Neuron (in vitro differentiated cells): ENCODE results near the gene TTC39C.

Experiments used
- H2AFZ ChIP-seq: one replicate; pipeline ENCODE4 v1.6.1; 2013; ENCODE audit warnings: low read depth, mild to moderate bottlenecking, inconsistent platforms, low read length, moderate library complexity
- H3K27me3 ChIP-seq: one replicate; pipeline ENCODE4 v1.6.1; 2013; ENCODE audit warnings: low read length; ENCODE audit not compliant: insufficient read depth
- H3K36me3 ChIP-seq: one replicate; pipeline ENCODE4 v1.6.1; 2013; ENCODE audit warnings: low read length; ENCODE audit not compliant: insufficient read depth
- H3K4me1 ChIP-seq: one replicate; pipeline ENCODE4 v1.6.1; 2013; ENCODE audit warnings: low read length; ENCODE audit not compliant: insufficient read depth
- H3K4me3 ChIP-seq: 2 replicates; pipeline ENCODE4 v1.5.1; 2013; ENCODE audit warnings: mild to moderate bottlenecking, low read length, moderate library complexity
- H3K9me3 ChIP-seq: one replicate; pipeline ENCODE4 v1.6.1; 2013; ENCODE audit warnings: low read length

TTC39C gene

DNA sequence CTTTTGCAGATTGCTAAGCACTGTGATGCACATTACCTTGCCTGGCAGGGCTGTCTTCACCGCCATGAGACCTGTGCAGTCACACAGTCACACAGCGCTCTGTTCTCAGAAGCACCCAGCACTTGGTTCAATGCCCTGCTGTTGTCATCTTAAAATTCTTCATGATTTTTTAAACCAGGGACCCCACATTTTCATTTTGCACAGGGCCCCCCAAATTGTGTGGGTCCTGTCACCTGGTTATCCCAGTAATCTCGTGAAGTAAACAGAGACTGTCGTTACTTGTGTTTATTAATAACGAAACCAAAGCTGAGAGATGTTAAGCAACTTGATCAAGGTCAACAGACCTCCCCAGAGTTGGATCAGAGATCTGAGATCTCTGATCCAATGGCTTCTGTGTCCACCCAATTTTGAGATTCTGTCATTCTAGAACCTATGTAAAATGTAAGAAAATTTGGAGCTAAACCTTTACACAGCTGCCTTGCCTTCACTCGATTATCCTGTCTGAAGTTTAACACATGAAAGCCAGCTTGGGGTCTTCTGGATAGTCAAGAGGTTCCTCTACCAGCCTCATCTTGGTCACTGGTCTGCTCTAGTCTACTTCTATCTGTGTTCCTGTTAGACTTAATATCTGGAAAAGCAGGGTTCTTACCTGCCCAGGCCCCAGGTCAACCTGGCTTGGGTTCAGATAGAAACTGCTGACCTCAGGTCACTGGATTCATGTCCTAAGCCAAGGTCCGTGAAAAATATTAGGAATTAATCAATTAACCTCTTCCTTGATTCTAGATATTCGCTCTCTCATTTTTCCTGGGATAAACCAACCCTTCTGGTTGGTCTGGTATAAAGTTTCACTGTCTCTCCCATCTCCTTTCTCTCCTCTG is 13.7 kb upstream of the TTC39C start:
- Histone ChIP-seq H2AFZ (no peak overlapping the region), H3K4me3 (no peak overlapping the region), H3K27me3 (peaks cover 5% of the 10 kb centered on the region)

DNA sequence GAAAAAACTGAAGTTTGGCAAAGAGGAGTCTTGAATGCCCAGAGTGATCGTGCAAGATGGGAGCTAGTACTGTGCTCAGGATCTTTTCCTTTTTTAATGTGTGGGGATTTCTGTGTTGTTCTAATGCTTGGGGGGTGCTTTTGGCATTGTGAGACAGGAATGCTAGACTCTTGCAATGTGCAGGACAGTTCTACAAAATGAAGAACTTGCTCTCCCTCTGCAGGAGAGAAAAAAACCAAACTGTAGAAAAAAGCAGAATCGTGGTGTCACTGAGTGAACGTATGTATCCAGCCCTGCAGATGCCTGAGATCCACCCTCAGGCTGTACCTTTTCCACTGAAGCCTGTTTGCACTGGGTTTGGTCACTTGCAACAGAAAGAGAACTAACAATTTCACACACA is 12.1 kb upstream of the TTC39C start:
- no peaks in the 10 kb centered on the region for H3K9me3 ChIP-seq

More for the DNA sequence above, 13.7 kb upstream of the TTC39C start:
- H3K9me3 ChIP-seq, result no peaks in the 10 kb centered on the region
- no peaks in the 10 kb centered on the region for H3K4me1 ChIP-seq
- H3K36me3 ChIP-seq, result no peaks in the 10 kb centered on the region

GRCh38 chr18:24003288-24003687 is 11.3 kb upstream of the TTC39C start:
- Histone ChIP-seq H2AFZ (no peak overlapping the region), H3K9me3 (no peaks in the 10 kb centered on the region), H3K36me3 (no peaks in the 10 kb centered on the region), H3K4me1 (no peaks in the 10 kb centered on the region), H3K4me3 (no peak overlapping the region), H3K27me3 (peaks cover 10% of the 10 kb centered on the region)

More for the DNA sequence above, 12.1 kb upstream of the TTC39C start:
- no peak overlapping the region for H2AFZ ChIP-seq
- H3K4me1 ChIP-seq, result no peaks in the 10 kb centered on the region
- H3K36me3 ChIP-seq, result no peaks in the 10 kb centered on the region
- H3K4me3 ChIP-seq, result no peak overlapping the region
- peaks cover 5% of the 10 kb centered on the region for H3K27me3 ChIP-seq

GRCh38 chr18:24003903-24004640 is 10.5 kb upstream of the TTC39C start:
- no peak overlapping the region for H2AFZ ChIP-seq
- H3K4me1 ChIP-seq, result no peaks in the 10 kb centered on the region
- H3K9me3 ChIP-seq, result no peaks in the 10 kb centered on the region
- H3K36me3 ChIP-seq, result no peaks in the 10 kb centered on the region
- H3K4me3 ChIP-seq, result no peak overlapping the region
- H3K27me3 ChIP-seq, result peaks cover 14% of the 10 kb centered on the region

GRCh38 chr18:24006712-24007313 is 7.7 kb upstream of the TTC39C start:
- H3K27me3 ChIP-seq, result peaks cover 26% of the 10 kb centered on the region
- H2AFZ ChIP-seq, result no peak overlapping the region

DNA sequence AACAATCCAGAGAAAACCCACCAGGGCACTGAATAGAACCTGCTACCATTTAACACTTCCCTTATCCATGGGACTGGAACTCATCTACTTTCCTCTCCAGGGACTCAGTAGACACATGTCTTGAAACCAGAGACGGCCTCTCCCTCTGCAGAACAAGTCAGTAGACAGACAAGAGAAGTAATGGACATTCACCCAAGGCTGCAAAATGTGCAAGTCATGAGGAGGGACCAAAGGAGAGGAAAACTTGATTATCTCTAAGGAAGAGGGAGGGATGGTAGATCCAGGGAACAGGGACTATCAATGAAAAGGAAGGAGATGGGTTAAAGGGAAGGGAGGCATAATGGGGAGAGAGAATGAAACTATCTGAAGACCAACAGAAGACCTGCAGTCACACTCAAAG is 5.3 kb upstream of the TTC39C start:
- H3K27me3 ChIP-seq, result peaks cover 34% of the 10 kb centered on the region
- H3K36me3 ChIP-seq, result no peaks in the 10 kb centered on the region
- H2AFZ ChIP-seq, result no peak overlapping the region
- H3K4me1 ChIP-seq, result peaks cover 4% of the 10 kb centered on the region
- H3K9me3 ChIP-seq, result no peaks in the 10 kb centered on the region
- H3K4me3 ChIP-seq, result no peak overlapping the region

More at GRCh38 chr18:24006712-24007313, 7.7 kb upstream of the TTC39C start:
- Histone ChIP-seq H3K4me1 (no peaks in the 10 kb centered on the region), H3K36me3 (no peaks in the 10 kb centered on the region), H3K9me3 (no peaks in the 10 kb centered on the region), H3K4me3 (no peak overlapping the region)

DNA sequence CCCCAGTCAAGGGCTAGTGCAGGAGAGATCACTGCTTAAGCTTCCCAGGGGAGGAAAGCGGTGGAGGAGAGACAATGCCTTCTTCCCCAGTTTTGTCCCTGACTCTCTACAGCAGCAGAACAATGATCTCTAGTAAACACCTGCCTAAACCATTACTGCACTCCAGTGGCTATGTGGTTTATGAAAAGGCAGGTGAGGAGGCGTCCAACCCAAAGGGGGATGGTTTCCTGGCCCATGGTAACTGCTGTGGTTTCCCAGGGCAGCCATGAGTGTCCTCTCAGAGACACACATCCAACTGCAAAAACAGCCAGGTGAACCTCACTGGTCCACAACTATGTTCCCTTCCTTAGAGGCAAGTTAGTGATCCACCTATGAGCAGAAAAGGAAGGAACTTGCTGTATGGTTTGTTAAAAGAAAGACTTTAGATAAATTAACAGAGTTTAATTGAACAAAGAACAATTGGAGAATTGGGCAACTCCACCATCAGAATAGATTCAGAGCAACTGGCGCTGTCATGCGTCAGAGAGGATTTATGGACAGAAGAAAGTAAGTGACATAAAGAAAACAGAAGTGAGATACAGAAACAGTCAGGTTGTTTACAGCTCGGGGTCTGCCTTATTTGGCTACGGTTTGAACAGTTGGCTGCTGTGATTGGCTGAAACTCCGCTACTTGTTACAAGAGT is 4.8 kb upstream of the TTC39C start:
- Histone ChIP-seq H3K4me1 (peaks cover 4% of the 10 kb centered on the region), H3K27me3 (peaks cover 33% of the 10 kb centered on the region), H3K4me3 (no peak overlapping the region), H2AFZ (no peak overlapping the region), H3K36me3 (no peaks in the 10 kb centered on the region), H3K9me3 (no peaks in the 10 kb centered on the region)

DNA sequence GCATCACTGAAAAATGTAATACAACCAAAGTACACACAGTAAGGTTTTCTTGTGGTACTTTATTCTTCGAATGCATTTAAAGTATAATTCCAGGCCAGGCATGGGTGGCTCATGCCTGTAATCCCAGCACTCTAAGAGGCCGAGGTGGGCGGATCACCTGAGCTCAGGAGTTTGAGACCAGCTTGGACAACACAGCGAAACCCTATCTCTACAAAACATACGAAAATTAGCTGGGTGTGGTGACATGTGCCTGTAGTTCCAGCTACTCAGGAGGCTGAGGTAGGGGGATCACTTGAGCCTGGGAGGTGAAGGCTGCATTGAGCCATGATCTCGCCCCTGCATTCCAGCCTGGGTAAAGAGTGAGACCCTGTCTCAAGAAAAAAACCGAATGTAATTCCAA is 3.9 kb upstream of the TTC39C start:
- Histone ChIP-seq H2AFZ (no peak overlapping the region), H3K36me3 (no peaks in the 10 kb centered on the region), H3K4me3 (no peak overlapping the region), H3K27me3 (peaks cover 33% of the 10 kb centered on the region), H3K9me3 (no peaks in the 10 kb centered on the region), H3K4me1 (peaks cover 5% of the 10 kb centered on the region)

DNA sequence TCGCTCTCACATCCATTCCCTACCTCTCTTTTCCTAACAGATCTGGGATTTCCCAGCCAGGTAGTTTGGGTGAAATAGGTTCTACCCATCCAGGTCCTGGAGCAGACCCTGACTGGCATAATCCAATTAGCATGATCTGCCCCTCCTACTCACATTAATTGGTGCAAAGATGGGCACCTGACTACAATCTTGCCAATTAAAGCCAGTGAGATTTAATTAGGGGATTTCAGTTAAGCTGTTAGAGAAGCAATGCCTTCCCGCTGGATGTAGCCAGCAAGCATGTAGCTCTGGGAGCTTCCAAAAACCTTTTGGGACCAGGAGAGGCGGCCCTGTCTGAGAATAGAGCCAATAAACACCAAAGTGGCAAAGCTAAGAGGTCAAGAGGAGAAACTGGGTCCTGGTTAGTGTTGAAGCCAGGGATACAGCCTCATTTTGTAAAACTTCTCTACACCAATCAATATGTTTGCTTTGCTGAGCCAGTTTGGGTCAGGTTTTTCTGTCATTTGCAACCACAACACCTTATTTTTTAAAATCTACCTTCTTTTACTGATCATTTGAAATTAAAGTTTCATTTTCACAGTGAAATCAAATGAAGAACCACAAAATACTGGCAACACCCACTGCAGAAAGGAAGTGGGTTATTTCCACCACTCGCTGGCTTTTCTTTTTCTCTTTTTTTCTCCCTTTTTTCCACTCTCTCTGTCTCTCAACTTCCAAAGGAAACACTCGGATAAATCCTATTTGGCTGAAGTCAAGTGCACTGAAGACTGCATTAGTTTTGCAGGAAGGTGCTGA is 3.2 kb upstream of the TTC39C start:
- Histone ChIP-seq H3K4me1 (peaks cover 10% of the 10 kb centered on the region), H3K4me3 (no peak overlapping the region), H3K27me3 (peaks cover 33% of the 10 kb centered on the region), H3K36me3 (no peaks in the 10 kb centered on the region), H3K9me3 (no peaks in the 10 kb centered on the region), H2AFZ (no peak overlapping the region)

DNA sequence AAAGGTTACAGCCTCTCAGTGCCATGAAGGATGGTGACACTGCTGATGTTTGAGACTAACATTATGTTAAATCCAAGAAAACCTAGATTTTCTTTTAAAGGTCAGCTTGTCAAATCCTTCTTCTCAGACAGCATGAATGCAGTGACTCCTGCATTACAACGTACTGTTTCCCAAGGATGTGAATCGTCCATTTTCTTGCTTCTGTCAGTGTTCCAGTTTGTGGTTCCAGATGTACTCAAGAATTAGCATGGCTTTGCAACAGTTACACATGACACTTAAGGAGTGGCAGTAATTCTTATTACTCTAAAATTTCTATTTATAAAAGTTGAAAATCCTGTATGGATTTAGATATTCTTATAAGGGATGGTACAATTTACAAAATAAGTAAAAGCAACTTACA is 1.5 kb upstream of the TTC39C start:
- H3K4me3 ChIP-seq, result no peak overlapping the region

GRCh38 chr18:24014986-24015638 is 558 bp downstream of the TTC39C start:
- H3K9me3 ChIP-seq, result no peaks in the 10 kb centered on the region
- H2AFZ ChIP-seq, result peak overlapping the region; percentile 92
- H3K4me3 ChIP-seq, result peak overlapping the region; percentile 92
- H3K27me3 ChIP-seq, result peaks cover 17% of the 10 kb centered on the region
- H3K4me1 ChIP-seq, result peaks cover 10% of the 10 kb centered on the region
- no peaks in the 10 kb centered on the region for H3K36me3 ChIP-seq

More for the DNA sequence above, 1.5 kb upstream of the TTC39C start:
- Histone ChIP-seq H3K9me3 (no peaks in the 10 kb centered on the region), H3K27me3 (peaks cover 30% of the 10 kb centered on the region), H3K4me1 (peaks cover 10% of the 10 kb centered on the region), H3K36me3 (no peaks in the 10 kb centered on the region), H2AFZ (no peak overlapping the region)
